ENCODE measurements around the gene RABGAP1.

DNA sequence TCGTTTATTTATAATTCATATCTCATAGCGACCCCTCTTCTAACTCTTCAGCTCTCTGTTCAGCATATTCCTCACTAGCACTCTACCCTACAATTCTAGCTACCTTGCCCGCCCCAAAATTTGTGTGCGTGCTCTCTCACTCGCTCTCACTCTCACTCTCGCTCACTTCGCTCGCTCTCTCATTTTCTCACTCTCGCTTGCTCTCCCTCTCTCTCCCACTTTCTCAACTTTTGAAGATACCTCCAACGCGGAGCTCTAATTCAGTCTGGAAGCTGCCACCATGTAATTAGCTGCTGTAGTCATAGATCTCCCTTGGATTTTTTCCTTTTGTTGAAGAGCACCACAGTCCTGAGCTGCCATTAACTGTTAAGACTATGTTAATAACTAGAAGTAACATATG is 123.1 kb downstream of the RABGAP1 start:
- TF ChIP-seq EZH2 (optimal IDR thresholded peaks at IDR 0.05; ENCODE audit: low read depth, low read length), result no peak
- TF ChIP-seq, protein P1, sequence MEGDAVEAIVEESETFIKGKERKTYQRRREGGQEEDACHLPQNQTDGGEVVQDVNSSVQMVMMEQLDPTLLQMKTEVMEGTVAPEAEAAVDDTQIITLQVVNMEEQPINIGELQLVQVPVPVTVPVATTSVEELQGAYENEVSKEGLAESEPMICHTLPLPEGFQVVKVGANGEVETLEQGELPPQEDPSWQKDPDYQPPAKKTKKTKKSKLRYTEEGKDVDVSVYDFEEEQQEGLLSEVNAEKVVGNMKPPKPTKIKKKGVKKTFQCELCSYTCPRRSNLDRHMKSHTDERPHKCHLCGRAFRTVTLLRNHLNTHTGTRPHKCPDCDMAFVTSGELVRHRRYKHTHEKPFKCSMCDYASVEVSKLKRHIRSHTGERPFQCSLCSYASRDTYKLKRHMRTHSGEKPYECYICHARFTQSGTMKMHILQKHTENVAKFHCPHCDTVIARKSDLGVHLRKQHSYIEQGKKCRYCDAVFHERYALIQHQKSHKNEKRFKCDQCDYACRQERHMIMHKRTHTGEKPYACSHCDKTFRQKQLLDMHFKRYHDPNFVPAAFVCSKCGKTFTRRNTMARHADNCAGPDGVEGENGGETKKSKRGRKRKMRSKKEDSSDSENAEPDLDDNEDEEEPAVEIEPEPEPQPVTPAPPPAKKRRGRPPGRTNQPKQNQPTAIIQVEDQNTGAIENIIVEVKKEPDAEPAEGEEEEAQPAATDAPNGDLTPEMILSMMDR (IDR thresholded peaks at IDR 0.05; ENCODE audit: low read length), result no peak
- TF ChIP-seq EZH2phosphoT487 (IDR thresholded peaks at IDR 0.05; ENCODE audit: low read length), result no peak
